Esophagus muscularis mucosa (tissue), 4 donors: ENCODE measurements around the gene CLIC4.
"Not testable (repeated sequence)": the region's sequence is repeated elsewhere in the genome, so short reads cannot be mapped to it uniquely, and the experiment has no call there.

Source experiments
- CTCF ChIP-seq, 3 experiments: fragments of 200-600 bp in 2 of 3; fragments of 450-650 bp in 1 of 3; sonication (generic) in 2 of 3; IDR thresholded peaks; one replicate each; pipeline ENCODE4 v1.5.1; 2017 to 2019; ENCODE audit warnings: antibody characterized with exemption in 3 of 3, mild to moderate bottlenecking in 2 of 3, moderate library complexity in 1 of 3
- EP300 ChIP-seq: sonication (generic); formaldehyde crosslinking; IDR thresholded peaks from one replicate; pipeline ENCODE4 v1.6.1; 2017; ENCODE audit warnings: antibody characterized with exemption
- POLR2A ChIP-seq: fragments of 450-650 bp; IDR thresholded peaks from one replicate; pipeline ENCODE4 v1.6.1; 2017; ENCODE audit warnings: antibody characterized with exemption, moderate library complexity, mild to moderate bottlenecking, low read depth
- POLR2AphosphoS5 ChIP-seq, 2 donors: sonication (generic); formaldehyde crosslinking; IDR thresholded peaks; one replicate each; pipeline ENCODE4 v1.6.1; 2017; ENCODE audit warnings: antibody characterized with exemption in 2 of 2

GRCh38 chr1:24794130-24794502 lies 48.9 kb downstream of the CLIC4 start:
- TF ChIP-seq POLR2AphosphoS5 (IDR thresholded peaks at IDR 0.05); CTCF (IDR thresholded peaks at IDR 0.05); EP300; POLR2A: not testable (repeated sequence)
